A172 (cell line): ENCODE measurements around the gene PIGN. TPM values are rescaled to one million over a fixed set of nuclear protein-coding genes. Genes with fewer than 3 reads are reported as not detected.

Experiments used
- DNase-seq: peaks from one replicate; pipeline ENCODE4 v3.0.0-alpha.2; 2015; ENCODE audit warnings: low spot score
- total RNA-seq: library from RNA; depleted of rRNA; stranded (reverse); fragments of >200 nt; shearing (Covaris generic); gene quantifications from 2 replicates; pipeline ENCODE4 v1.2.3, GENCODE V29; 2014

The PIGN gene
- total RNA-seq, 1 experiment from 2014 or later, result 15.8 TPM

- no peak for DNase-seq
Measured at GRCh38 chr18:62119884-62120283, 67.0 kb downstream of the PIGN start.

DNA sequence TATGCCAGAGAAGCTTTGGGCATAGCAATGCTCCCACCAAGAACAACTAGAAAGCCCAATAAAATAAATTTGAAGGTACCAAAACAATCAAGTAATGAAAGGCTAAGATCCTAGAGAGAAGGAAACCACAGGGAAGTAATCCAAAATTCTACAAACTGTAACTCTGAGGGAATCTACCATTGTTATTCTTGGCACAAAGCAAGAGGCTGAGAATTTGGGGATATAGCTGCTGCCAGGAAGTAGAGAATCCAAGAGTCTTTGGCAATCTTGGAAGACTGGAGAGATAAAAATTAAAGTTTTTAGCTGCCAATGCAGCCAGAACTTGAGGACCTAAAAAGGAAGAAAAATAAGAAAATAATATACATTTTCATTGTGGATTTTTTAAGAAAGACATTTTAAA is 68.5 kb downstream of the PIGN start:
- DNase-seq, result no peak

DNA sequence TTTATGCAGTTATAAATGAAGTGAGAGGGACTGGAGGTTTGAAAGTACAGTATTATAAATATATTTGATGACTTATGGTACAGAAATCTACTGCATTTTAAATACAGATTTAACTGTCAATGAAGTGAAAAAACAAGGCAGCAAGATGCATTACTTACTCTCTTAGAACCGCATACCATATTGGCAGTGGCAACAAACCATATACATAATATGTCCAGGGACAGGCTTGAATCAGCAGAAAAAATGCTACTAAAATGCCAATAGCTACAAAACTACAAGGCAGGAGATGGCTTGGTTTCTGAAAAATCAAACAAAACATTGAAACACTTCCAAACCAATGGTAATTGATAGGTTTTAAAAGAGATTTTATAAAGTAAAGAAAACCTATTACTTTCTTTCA is 77.2 kb downstream of the PIGN start:
- DNase-seq, result no peak

DNA sequence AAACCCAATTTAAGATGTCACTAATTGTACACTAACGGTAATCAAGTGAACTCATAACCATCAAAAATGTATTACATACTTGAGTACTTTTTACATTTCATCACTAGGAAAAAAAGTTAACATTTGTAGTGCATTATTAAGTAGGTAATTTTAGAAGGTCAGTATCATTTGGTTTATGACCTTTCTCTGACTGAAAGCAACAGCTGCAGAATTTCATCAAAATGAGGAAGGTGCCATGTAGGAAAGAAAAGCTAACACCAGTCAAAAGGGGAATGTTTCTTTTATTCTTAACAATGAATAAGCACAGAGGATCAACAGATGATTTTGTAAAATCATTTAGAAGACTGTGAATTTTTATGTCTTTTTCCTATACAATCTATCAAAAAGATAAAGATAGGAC is 79.0 kb downstream of the PIGN start:
- no peak for DNase-seq

DNA sequence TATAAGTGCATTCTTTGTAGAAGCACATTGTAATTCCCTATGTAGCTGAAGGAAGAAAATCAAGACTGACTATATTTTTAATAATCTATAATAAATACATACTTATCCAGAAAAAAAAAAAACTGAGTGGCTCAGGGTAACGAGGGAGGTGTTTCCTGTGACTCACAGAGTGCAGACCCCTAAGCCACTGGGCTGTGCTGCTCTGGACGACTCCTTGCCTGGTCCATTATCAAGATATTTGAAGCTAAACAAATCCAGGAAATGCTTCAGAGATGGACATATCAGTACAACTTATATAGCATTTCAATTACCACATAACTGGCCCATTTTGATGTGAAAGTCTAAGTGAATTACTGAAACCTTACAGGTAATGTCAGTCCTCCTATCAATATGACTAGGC is 80.6 kb downstream of the PIGN start:
- DNase-seq, result no peak

DNA sequence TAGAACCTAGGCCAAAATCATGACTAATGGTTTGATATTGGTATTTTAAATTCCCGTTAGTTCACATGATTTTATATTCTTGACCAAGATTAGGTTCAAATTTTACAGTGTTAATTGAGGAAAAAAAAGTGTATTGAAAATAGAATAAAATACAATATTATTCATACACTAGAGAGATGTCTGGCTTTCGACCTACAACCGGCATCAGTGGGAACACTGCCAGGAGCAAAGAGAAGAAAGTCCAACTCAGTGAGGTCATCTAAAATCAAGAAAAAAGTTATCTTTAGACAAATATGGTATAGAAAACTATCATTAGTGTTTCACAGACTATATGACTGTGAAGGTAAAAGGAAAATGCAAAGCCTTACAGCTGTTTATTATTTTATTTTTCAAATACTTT is 81.5 kb downstream of the PIGN start:
- no peak for DNase-seq

DNA sequence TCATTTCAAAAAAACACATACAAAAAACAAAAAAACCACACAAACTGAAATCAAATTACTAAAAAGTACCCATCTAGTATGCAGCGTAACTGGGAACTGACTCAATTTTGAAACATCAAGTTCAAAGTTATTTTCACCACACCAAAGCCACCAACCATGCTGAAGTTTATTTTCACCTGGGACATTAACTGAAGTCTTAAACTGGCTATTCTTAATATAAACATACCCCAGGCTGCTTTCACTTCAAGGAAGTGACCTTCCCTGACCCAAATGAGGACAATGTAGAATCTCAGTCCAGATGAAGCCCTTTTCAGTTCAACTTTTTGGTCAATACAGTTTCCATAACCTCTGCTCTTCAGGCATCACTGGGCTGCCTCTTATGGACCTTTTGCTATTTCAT is 84.6 kb downstream of the PIGN start:
- no peak for DNase-seq

- DNase-seq, result no peak
Measured at GRCh38 chr18:62101321-62101721, 85.5 kb downstream of the PIGN start.

DNA sequence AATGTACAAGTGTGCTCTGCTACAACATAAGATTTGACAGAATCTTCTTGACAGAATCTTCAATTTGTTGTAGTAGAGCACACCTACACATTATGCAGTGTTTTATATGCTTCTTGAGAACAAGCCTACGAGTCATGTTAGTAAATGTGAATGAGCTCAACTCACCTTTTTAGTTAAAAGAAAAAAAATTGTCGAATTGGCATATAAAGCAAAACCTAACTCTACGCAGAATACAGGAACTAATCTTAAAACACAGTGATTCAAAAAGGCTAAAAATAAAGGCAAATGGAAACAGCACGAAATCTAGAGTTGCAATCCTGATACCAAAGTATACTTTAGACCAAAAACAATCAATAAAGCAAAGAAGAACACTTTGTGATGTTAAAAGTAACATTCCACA is 87.9 kb downstream of the PIGN start:
- no peak for DNase-seq

- DNase-seq, result no peak
Measured at GRCh38 chr18:62097698-62098097, 89.2 kb downstream of the PIGN start.

- no peak for DNase-seq
Measured at GRCh38 chr18:62091487-62092120, 95.3 kb downstream of the PIGN start.

GRCh38 chr18:62089174-62089573 is 97.7 kb downstream of the PIGN start:
- no peak for DNase-seq

GRCh38 chr18:62088156-62088555 is 98.7 kb downstream of the PIGN start:
- DNase-seq, result no peak

DNA sequence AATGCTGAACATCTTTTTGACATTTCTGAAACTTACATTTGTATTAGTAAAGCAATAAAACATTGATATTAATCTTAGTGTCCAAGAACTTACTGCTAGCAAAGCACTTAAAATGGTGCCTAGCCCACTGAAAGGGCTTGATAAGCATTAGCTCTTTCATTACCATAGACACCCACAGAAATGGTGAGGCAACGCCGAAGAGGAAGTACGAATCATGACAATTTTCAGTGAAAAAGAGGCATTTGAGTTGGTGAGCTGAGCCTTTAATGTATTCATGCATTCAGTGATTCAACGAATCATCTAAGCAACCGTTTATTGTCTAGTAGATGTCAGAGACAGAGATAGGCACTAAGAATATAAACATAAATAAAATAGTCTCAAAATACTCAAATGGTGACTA is 101.1 kb downstream of the PIGN start:
- no peak for DNase-seq

DNA sequence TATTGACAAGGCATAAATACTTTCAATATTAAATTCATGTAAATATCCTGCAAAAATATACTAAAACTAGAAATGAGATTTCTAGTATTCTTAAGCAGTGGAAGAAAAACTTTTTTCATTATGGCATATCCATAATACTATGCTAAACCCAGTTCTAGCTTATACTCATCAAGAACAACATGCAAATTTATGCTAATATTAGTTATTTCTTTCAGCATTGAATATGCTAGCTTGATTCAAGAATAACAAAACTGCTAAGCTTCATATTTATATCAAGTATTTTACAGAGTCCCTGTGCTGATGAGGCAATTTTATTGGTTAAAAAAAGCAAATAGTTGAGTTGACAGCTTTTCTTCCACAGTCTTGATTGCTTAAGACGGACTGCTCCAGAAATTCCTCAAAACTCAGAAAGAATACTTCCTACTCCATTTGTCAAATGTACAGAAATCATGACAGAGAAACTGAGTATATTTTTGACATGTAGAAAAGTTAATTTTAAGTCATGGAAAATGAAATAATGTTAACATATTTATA is 105.0 kb downstream of the PIGN start:
- DNase-seq, result no peak

- no peak for DNase-seq
Measured at GRCh38 chr18:62081248-62081647, 105.6 kb downstream of the PIGN start.

- no peak for DNase-seq
Measured at GRCh38 chr18:62080172-62080900, 106.5 kb downstream of the PIGN start.

DNA sequence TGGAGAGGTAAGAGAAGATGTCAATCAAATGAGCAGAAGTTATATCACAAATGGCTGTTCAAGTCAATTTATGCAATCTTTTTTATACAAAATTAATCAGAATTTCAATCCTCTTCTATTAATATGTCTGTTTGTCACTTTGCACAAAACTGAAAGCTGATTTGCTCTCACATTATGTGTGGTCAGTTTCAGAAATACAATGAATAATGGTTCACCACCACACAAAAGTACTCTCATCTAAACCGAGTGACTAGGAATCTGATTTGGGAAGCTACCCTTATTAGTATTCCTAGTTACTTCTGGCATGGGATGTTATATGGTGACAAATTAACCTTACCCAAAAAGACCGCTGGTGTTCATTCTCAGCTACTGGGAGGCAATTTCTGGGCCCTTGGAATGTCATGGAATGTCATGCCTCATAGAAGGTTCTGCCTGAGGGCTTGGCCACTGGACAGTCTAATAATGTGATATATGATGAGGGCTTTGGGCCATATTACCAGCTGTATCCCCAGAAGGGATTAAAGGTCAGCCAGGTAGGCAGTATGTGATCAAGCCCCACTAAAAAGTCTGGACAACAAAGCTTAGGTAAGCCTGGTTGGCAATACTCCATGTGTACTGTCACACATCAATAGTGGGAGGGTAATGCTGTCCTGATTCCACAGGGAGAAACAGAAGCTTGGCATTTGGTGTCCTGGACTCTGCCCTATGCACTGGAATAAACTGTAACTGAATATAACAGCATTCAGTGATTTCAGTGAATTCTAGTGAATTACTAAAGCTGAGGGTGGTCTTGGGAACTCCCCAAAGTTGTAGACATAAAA is 113.2 kb downstream of the PIGN start:
- no peak for DNase-seq

DNA sequence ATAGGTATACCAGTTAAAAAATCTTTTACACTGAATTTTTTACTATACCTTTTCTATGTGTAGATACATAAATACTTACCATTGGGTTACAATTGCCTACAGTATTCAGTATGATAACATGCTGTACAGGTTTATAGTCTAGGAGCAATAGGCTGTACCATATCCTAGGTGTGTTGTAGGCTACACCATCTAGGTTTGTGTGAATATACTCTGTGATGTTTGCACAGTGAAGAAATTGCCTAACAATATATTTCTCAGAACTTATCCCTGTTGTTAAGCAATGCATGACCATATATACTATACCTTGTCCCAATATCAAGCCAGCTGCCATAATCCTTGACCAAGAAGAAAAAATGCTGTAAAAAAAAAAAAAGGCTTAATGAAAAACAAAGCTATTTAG is 114.5 kb downstream of the PIGN start:
- DNase-seq, result no peak

GRCh38 chr18:62071071-62071470 is 115.8 kb downstream of the PIGN start:
- no peak for DNase-seq

DNA sequence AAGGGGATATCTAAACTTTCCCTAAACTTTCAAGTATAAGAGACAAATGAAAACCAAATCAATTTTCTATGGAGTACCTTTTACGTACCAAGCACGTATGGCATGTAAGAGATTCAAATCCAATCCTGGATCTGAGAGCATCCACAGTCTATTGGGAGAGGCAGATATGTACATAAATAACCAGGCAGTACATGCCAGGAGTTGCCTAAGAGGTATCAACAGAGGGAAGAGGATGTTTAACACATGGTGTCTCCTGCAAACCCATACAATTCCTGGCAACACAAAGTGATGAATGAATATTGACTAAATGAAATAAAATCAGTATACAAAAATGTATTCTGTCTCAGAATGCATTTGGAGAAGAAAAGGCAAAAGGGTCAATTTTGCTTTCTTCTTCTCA is 116.6 kb downstream of the PIGN start:
- no peak for DNase-seq

DNA sequence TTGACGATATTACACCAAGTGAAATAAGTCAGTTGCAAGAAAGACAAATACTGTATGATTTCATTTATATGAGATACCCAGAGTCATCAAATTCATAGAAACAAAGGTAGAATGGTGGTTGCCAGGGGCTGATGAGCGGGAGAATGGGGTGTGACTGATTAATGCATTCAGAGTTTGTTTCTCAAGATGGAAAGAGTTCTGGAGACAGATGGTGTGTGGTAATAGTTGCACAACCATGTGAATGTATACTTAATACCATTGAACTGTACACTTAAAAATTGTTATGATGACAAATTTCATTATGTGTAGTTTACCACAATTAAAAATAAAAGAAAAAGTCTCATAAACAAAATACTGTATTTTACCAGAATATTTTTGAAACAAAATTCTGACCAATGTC is 117.3 kb downstream of the PIGN start:
- DNase-seq, result no peak
